Ovary (tissue), 9 donors: ENCODE data around the gene RAC2. TPM values are rescaled to one million over a fixed set of nuclear protein-coding genes. Genes with fewer than 3 reads are reported as not detected.
A peak's percentile ranks its signal among the peaks of the same experiment; 100 is the strongest.

Experiments
- DNase-seq, 5 donors: peaks; one replicate each; pipeline ENCODE4 v3.0.0-alpha.2; 2019 to 2020
- H3K27ac ChIP-seq, 2 donors: fragments of 200-600 bp; one replicate each; pipeline versions ENCODE4 v1.5.1 to v1.8.0; 2019 to 2022
- H3K27me3 ChIP-seq: fragments of 200-600 bp; one replicate; pipeline ENCODE4 v1.8.0; 2022
- H3K36me3 ChIP-seq: fragments of 200-600 bp; sonication (generic); one replicate; pipeline ENCODE4 v1.5.1; 2019
- H3K4me1 ChIP-seq: one replicate; pipeline ENCODE4 v1.8.1; 2013; ENCODE audit warnings: mild to moderate bottlenecking, moderate library complexity; ENCODE audit not compliant: insufficient read depth
- H3K4me3 ChIP-seq: fragments of 200-600 bp; sonication (generic); one replicate; pipeline ENCODE4 v1.5.1; 2017
- H3K9me3 ChIP-seq, 2 donors: fragments of 200-600 bp in 1 of 2; sonication (generic) in 1 of 2; one replicate each; pipeline versions ENCODE4 v1.5.1 to v1.8.1; 2013 to 2019; ENCODE audit warnings: mild to moderate bottlenecking in 1 of 2, moderate library complexity in 1 of 2
- CTCF ChIP-seq, 3 donors: fragments of 450-650 bp in 2 of 3; fragments of 200-600 bp in 1 of 3; IDR thresholded peaks; one replicate each; pipeline versions ENCODE4 v1.5.1 to v1.8.0; 2016 to 2022; ENCODE audit warnings: antibody characterized with exemption in 3 of 3, mild to moderate bottlenecking in 1 of 3
- EP300 ChIP-seq: sonication (generic); formaldehyde crosslinking; IDR thresholded peaks from one replicate; pipeline ENCODE4 v1.6.1; 2017; ENCODE audit warnings: antibody characterized with exemption
- POLR2A ChIP-seq: fragments of 450-650 bp; IDR thresholded peaks from one replicate; pipeline ENCODE4 v1.6.1; 2017; ENCODE audit warnings: antibody characterized with exemption, mild to moderate bottlenecking, moderate library complexity
- WGBS, 3 donors: extraction: QIAGEN DNeasy Blood & Tissue Kit in 1 of 3; methylation state at CpG; one replicate each; pipeline versions ENCODE4 v1.1.5 to v1.1.7; 2013 to 2017; 5-methylcytosine and 5-hydroxymethylcytosine counted together
- intact Hi-C, 4 donors: fragments of 100-400 bp; cut with DNase I; formaldehyde crosslinking; loops; one replicate each; pipeline versions ENCODE4 v1.11.0 to v1.15.1; 2022 to 2023
- polyA plus RNA-seq, 2 donors: library from polyadenylated mRNA; stranded (reverse); fragments of 200-250 nt in 1 of 2; fragments of 350-450 nt in 1 of 2; fragmentation: Illumina TruSeq in 1 of 2; extraction: RNeasy Lipid Tissue Mini Kit (QIAGEN cat#74804) in 1 of 2; gene quantifications; one replicate each; pipeline ENCODE4 v1.2.3, GENCODE V29; 2013 to 2014
- total RNA-seq, 7 donors: library from RNA; depleted of rRNA in 2 of 7; stranded (reverse); fragments of >200 nt in 2 of 7; fragmentation: NEBNext Ultra II Directional in 3 of 7; extraction: Animal tissue kit (Norgen Biotek cat#: 25700) in 3 of 7; gene quantifications; one replicate each; pipeline versions ENCODE4 v1.1.0 to v1.2.4, GENCODE V29; 2016 to 2023
- donor health status: DM: no; HTN: no; CAD: no; lungs with moderate emphysema.
- donor health status: DM: no; HTN: no; CAD: no.
- donor health status: Bipolar disorder and iron deficiency.
- donor health status: DM: yes; HTN: yes; CAD: no.
- donor health status: DM: no; HTN: no; CAD: no.
- donor health status: DM: yes; HTN: yes; CAD: no.

The RAC2 gene
- total and polyA plus RNA-seq, 9 donors, result 2.3 to 18.4 (median 6.0) TPM

- intact Hi-C loops, result loop anchor here in 2 of 4 donors (2.0 to 5.0 kb wide), 2 partner anchors 32 to 177 kb away; no protein-coding TSS in a partner anchor
- peak overlapping the region; percentile 41 for H3K4me3 ChIP-seq
- no peaks in the 10 kb centered on the region for H3K9me3 ChIP-seq
- no peaks in the 10 kb centered on the region for H3K36me3 ChIP-seq
- DNase-seq, result peak; percentile 99 to 100 (median 100)
- no peak for TF ChIP-seq EP300
- peak; percentile 92 to 99 (median 98) for TF ChIP-seq CTCF (IDR thresholded peaks at IDR 0.05)
- TF ChIP-seq POLR2A, result peak; percentile 93
- 0 to 1% (median 0%) methylated on average over 48 to 58 of the region's 58 CpGs for WGBS, 3 donors
- H3K27me3 ChIP-seq, result no peaks in the 10 kb centered on the region
- H3K4me1 ChIP-seq, result peaks cover 16% of the 10 kb centered on the region
- H3K27ac ChIP-seq, result peak overlapping the region; percentile 46 to 89
These were observed 44.8 kb downstream of the RAC2 start for GRCh38 chr22:37199103-37199759.

- DNase-seq, result peak; percentile 81 to 91 (median 89)
- Histone ChIP-seq H3K27ac (peak overlapping the region; percentile 46 to 89), H3K4me1 (peaks cover 17% of the 10 kb centered on the region), H3K27me3 (no peaks in the 10 kb centered on the region), H3K4me3 (peak overlapping the region; percentile 41), H3K36me3 (no peaks in the 10 kb centered on the region), H3K9me3 (no peaks in the 10 kb centered on the region)
- TF ChIP-seq POLR2A (no peak), EP300 (no peak), CTCF (IDR thresholded peaks at IDR 0.05) (peak; percentile 50 to 83 (median 63))
- intact Hi-C loops, result loop anchor here in 2 of 4 donors (2.0 to 5.0 kb wide), 2 partner anchors 32 to 176 kb away; no protein-coding TSS in a partner anchor
- 1 to 3% (median 2%) methylated on average over 49 to 51 of the region's 51 CpGs for WGBS, 3 donors
These were observed 45.6 kb downstream of the RAC2 start for GRCh38 chr22:37198258-37199102.

GRCh38 chr22:37197451-37198257 lies 46.4 kb downstream of the RAC2 start:
- DNase-seq, result peak; percentile 66 to 81 (median 78)
- intact Hi-C loops, result loop anchor here in 3 of 4 donors (2.0 to 5.0 kb wide), 2 partner anchors 31 to 175 kb away; no protein-coding TSS in a partner anchor
- Histone ChIP-seq H3K27ac (peak overlapping the region; percentile 46 to 89), H3K4me1 (peaks cover 18% of the 10 kb centered on the region), H3K9me3 (no peaks in the 10 kb centered on the region), H3K4me3 (no peak overlapping the region), H3K36me3 (no peaks in the 10 kb centered on the region), H3K27me3 (no peaks in the 10 kb centered on the region)
- TF ChIP-seq CTCF (IDR thresholded peaks at IDR 0.05) (no peak), EP300 (no peak), POLR2A (no peak)
- WGBS, 3 donors, result 21 to 28% (median 23%) methylated on average over 12 of the region's 12 CpGs
